ENCODE data around the gene FAM237B.

The FAM237B gene

DNA sequence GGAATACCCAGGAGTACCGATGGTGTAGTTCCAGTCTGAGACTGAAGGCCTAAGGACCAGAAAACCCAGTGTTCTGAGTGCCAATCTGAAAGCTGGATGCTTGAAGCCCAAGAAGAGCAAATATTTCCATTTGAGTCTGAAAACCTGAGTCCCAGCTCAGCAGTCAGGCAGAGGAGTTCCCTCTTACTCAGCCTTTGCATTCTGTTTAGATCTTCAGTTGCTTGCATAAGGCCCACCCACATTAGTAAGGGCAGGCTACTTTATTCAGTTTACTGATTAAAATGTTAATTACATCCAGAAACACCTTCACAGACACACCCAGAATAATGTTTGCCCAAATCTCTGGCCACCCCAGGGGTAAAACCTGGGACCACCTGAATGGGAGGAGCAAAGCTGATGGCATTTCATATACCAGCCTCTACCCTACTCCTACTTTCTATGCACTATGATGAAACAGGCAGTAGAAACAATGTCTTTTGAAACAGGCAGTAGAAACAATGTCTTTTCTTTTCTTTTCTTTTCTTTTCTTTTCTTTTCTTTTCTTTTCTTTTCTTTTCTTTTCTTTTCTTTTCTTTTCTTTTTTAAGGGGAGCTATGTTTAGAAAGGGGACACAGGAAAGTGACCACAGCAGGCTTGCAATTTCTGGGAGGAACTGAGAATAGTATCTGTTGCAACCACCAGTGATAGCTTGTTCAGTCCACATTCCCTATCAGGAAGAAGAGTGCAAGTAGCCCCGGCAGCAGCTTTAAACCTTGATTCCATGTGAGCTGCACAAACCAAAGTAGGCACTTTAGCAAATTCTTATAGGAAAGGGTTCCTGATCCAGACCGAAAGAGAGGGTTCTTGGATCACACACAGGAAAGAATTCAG, 30.6 kb downstream of the FAM237B start:
- no peak for DNase-seq (ENCODE audit: low read depth)

GRCh38 chr7:90288154-90288553, 33.0 kb downstream of the FAM237B start:
- DNase-seq (ENCODE audit: low read depth) = no peak

- no peak for DNase-seq (ENCODE audit: low read depth)
Observed at GRCh38 chr7:90276033-90276728, 44.9 kb downstream of the FAM237B start.

- no peak for DNase-seq (ENCODE audit: low read depth)
Observed at GRCh38 chr7:90274161-90274560, 46.9 kb downstream of the FAM237B start.

- DNase-seq (ENCODE audit: low read depth) = no peak
Observed at GRCh38 chr7:90272242-90272641, 48.9 kb downstream of the FAM237B start.

- DNase-seq (ENCODE audit: low read depth) = peak; percentile 80
Observed at GRCh38 chr7:90271753-90272152, 49.4 kb downstream of the FAM237B start.

DNA sequence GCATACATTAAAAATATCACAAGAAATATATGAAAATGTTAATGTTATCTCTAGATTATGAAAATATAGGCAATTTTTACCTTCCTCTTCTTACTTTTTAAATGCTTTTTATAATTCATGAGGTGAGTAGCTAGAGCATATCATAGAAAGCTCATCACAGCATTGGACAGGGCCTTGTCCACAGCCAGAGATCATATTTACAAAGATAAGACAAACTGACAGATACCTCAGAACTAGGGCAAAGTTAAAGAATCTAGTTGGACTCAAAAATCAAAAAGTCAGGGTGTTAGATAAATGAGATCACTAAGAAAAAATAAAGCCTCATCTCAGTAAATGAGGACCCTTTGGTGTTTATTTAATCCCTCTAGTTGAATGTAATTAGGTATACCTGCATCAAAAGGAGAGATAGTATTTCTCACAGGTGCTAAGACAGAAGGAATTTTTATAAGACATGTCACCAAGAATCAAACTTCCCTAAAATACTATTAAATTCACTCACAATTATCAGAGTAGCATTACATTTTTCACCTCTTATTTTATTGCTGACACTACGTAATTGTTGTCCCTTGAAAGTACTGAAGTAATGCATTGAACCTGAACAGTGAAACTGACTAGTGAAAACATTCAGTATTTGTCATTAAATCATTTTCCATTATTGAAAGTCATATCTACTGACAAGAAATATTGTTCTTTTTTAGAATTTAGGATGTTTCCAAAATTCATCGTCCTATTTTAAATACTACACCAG, 50.5 kb downstream of the FAM237B start:
- no peak for DNase-seq (ENCODE audit: low read depth)

GRCh38 chr7:90269163-90269562, 51.9 kb downstream of the FAM237B start:
- no peak for DNase-seq (ENCODE audit: low read depth)

DNA sequence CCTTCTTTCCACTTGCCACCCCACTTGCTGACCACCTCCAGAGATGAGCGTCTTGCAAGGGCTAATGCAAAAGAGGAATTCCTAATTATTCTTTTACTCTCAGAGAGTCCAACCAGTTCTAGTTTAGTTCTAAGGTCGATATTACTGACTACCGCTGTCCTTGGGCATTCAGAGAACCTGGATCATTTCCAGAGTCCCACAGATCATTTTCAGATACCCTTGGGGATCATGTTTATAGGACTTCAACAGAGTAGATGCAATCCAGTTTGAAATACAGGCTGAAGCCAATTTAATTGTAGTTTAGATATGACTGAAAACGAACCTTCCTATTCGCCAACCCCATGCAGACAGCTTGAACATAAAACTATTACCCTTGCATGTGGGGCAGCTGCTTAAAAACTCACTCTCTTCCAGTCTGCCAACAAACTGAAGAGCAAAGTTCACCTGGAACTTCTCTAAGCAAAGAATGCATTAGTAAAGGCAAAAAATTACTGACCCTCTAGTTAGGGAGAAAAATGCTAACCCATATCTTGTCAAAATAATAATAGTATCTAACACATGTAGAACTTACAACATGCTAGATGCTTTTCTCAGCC, 53.7 kb downstream of the FAM237B start:
- DNase-seq (ENCODE audit: low read depth) = no peak

DNA sequence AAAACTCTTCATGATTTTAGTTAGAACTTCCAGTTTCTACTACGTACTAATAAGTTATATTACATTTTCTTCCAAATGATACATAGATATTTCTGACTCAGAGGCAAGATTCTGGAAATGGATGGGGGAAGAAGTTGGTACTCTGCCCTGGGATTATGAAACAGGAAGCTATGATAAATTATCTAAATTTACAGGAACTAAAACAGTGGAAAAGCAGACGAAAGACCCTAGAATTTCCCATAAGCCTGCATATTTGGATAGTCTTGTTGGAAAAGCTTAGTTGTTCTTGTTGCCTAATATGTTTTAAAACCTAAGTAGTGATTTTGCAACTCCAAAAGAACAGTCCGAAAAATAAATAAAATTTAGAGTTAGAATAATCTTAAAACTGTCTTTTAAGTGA, 54.3 kb downstream of the FAM237B start:
- peak; percentile 81 for DNase-seq (ENCODE audit: low read depth)

All from iris pigment epithelial cell (primary cell).